ENCODE results near the gene PJA1. TPM values are rescaled to one million over a fixed set of nuclear protein-coding genes. Genes with fewer than 3 reads are reported as not detected.

PJA1 gene
- total RNA-seq, 2 experiments from 2014 or later, result 36.5 to 37.6 TPM

GRCh38 chrX:69125094-69125493 is 40.2 kb downstream of the PJA1 start:
- peaks cover 4% of the 10 kb centered on the region for H3K4me1 Mint-ChIP-seq (ENCODE audit: low read depth)
- no peak overlapping the region for H3K4me3 Mint-ChIP-seq

DNA sequence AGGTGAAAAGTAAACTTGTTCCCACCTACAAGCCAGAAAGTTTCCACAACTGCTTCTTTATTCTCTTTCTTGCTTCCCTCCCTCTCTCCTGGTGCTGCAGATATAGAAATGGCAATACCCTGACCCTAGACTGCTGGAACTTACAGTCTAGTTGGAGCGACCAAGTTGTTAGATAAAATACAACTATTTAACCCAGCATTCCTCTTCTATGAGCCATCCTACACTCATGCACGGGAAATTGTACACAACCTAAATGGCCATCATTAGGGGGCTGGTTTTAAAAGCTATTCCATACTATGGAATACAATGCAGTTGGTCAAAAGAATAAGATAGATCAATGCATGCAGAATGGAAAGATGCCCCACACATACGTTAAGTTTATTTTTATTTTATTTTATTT is 41.1 kb downstream of the PJA1 start:
- ATAC-seq (ENCODE audit: poor library complexity), result no peak
- no peak overlapping the region for H3K4me3 Mint-ChIP-seq
- no peak for TF ChIP-seq CTCF (IDR thresholded peaks at IDR 0.05)
- ChIA-PET CTCF (no interaction called here), POLR2A (no interaction called here)
- Histone ChIP-seq H3K27ac (ENCODE audit: low read depth in 1 of 2, low read length in 2 of 2) (no peak overlapping the region), H3K9me3 (ENCODE audit: control insufficient read depth in 1 of 2, insufficient read depth in 1 of 2, low read length in 2 of 2) (no peaks in the 10 kb centered on the region), H3K36me3 (ENCODE audit: insufficient read depth, low read length) (no peaks in the 10 kb centered on the region), H3K4me1 (ENCODE audit: insufficient read depth, low read length) (peaks cover 2% of the 10 kb centered on the region), H3K4me3 (ENCODE audit: low read length) (no peak overlapping the region), H3K27me3 (ENCODE audit: control insufficient read depth in 1 of 2, insufficient read depth in 2 of 2, low read length in 2 of 2) (no peaks in the 10 kb centered on the region)
- intact Hi-C loops (cut with DNase I, micrococcal nuclease), result no loop called here
- peaks cover 4% of the 10 kb centered on the region for H3K4me1 Mint-ChIP-seq (ENCODE audit: low read depth)
- H3K9me3 Mint-ChIP-seq, result no peaks in the 10 kb centered on the region
- H3K27me3 Mint-ChIP-seq, result peaks cover 11% of the 10 kb centered on the region
- no peaks in the 10 kb centered on the region for H3K36me3 Mint-ChIP-seq (ENCODE audit: low read depth)
- no peak overlapping the region for H3K27ac Mint-ChIP-seq
- DNase-seq, result no peak

More at GRCh38 chrX:69125094-69125493, 40.2 kb downstream of the PJA1 start:
- Mint-ChIP-seq H3K9me3 (no peaks in the 10 kb centered on the region), H3K36me3 (ENCODE audit: low read depth) (no peaks in the 10 kb centered on the region), H3K27ac (no peak overlapping the region), H3K27me3 (peaks cover 18% of the 10 kb centered on the region)
- TF ChIP-seq CTCF (IDR thresholded peaks at IDR 0.05), result no peak
- no peak for ATAC-seq (ENCODE audit: poor library complexity)
- CTCF ChIA-PET, result no interaction called here
- Histone ChIP-seq H3K27me3 (ENCODE audit: control insufficient read depth in 1 of 2, insufficient read depth in 2 of 2, low read length in 2 of 2) (no peaks in the 10 kb centered on the region), H3K4me1 (ENCODE audit: insufficient read depth, low read length) (peaks cover 2% of the 10 kb centered on the region), H3K36me3 (ENCODE audit: insufficient read depth, low read length) (no peaks in the 10 kb centered on the region), H3K4me3 (ENCODE audit: low read length) (no peak overlapping the region), H3K9me3 (ENCODE audit: control insufficient read depth in 1 of 2, insufficient read depth in 1 of 2, low read length in 2 of 2) (no peaks in the 10 kb centered on the region), H3K27ac (ENCODE audit: low read depth in 1 of 2, low read length in 2 of 2) (no peak overlapping the region)
- no peak for DNase-seq
- intact Hi-C loops (cut with DNase I, micrococcal nuclease), result no loop called here
- POLR2A ChIA-PET, result no interaction called here

- Mint-ChIP-seq H3K4me1 (ENCODE audit: low read depth) (peaks cover 4% of the 10 kb centered on the region), H3K36me3 (ENCODE audit: low read depth) (no peaks in the 10 kb centered on the region), H3K27me3 (peaks cover 11% of the 10 kb centered on the region), H3K27ac (no peak overlapping the region), H3K9me3 (no peaks in the 10 kb centered on the region), H3K4me3 (no peak overlapping the region)
- intact Hi-C loops (cut with DNase I, micrococcal nuclease), result no loop called here
- Histone ChIP-seq H3K36me3 (ENCODE audit: insufficient read depth, low read length) (no peaks in the 10 kb centered on the region), H3K4me3 (ENCODE audit: low read length) (no peak overlapping the region), H3K27me3 (ENCODE audit: control insufficient read depth in 1 of 2, insufficient read depth in 2 of 2, low read length in 2 of 2) (no peaks in the 10 kb centered on the region), H3K9me3 (ENCODE audit: control insufficient read depth in 1 of 2, insufficient read depth in 1 of 2, low read length in 2 of 2) (no peaks in the 10 kb centered on the region), H3K27ac (ENCODE audit: low read depth in 1 of 2, low read length in 2 of 2) (no peak overlapping the region), H3K4me1 (ENCODE audit: insufficient read depth, low read length) (peaks cover 2% of the 10 kb centered on the region)
- ChIA-PET POLR2A (no interaction called here), CTCF (no interaction called here)
- DNase-seq (no peak), ATAC-seq (ENCODE audit: poor library complexity) (no peak)
- no peak for TF ChIP-seq CTCF (IDR thresholded peaks at IDR 0.05)
These were observed 41.8 kb downstream of the PJA1 start for GRCh38 chrX:69123481-69123880.
